ENCODE data around the gene RPS6KA2. TPM values are rescaled to one million over a fixed set of nuclear protein-coding genes. Genes with fewer than 3 reads are reported as not detected.
"Not testable (repeated sequence)": the region's sequence is repeated elsewhere in the genome, so short reads cannot be mapped to it uniquely, and the experiment has no call there.

The RPS6KA2 gene
- total RNA-seq, 1 experiment from 2014 or later, result 4.6 TPM

GRCh38 chr6:166554316-166554715 lies 72.7 kb downstream of the RPS6KA2 start:
- no peak for DNase-seq (ENCODE audit: low spot score)

- DNase-seq (ENCODE audit: low spot score), result no peak
These were observed 73.3 kb downstream of the RPS6KA2 start for GRCh38 chr6:166553563-166554271.

- DNase-seq (ENCODE audit: low spot score), result no peak
These were observed 74.5 kb downstream of the RPS6KA2 start for GRCh38 chr6:166552600-166552999.

- no peak for DNase-seq (ENCODE audit: low spot score)
These were observed 75.1 kb downstream of the RPS6KA2 start for GRCh38 chr6:166551754-166552495.

DNA sequence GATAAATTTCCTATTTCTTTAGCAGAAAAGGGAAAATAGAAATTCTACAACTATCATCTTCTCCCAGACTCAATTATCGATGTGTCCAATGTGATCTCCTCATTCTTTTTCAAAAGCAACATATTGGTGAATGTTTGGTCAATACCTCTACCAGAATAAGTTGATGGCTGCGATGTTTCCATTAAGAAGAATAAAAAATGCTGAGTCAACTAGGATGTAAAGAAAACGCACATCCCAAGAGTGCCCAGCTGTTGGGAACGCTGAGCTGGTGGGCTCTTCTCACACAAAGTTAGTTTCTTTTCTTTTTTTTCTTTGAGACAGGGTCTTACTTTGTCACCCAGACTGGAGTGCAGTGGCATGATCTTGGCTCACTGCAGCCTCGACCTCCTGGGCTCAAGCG lies 80.4 kb downstream of the RPS6KA2 start:
- no peak for DNase-seq (ENCODE audit: low spot score)

DNA sequence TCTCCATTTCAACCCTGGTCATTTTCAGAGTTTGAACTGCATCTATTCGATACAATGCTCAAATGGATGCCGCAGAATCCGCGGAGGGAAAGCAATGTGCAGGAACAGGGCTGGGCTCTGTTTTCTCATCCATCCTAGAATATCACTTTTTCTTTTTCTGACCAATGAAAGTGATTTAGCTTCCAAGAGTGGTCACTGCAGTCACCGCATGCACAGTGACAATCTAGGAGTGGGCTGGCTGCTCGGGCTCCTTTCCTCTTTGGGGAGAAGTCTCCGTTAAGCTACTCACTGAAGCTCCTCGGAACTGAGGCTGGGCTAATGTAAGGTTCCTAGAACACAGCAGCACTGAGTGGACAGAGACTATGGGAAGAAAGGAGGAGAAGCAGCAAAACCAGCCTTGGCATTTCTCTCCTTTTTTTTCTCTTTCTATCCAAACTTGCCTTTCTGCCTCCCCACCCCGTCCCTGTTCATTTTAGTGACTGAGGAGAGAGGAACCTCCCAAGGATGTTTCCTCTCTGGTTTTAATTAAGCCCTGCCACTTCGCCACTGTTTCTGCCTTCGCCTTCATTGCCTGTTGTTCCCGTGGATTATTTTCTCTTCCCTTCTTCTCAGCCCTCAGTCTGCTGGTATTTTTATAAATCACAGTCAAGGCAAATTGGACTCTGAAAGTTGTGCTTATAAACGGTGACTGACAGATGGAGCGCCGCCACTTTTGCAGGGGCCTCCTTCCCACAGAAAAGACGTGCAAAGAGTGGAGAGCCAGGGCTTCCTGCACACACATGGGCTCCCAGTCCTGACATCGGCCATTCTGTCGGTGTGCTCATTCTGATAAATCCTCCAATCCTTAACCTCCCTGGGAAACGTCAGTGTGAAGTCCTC lies 81.7 kb downstream of the RPS6KA2 start:
- DNase-seq (ENCODE audit: low spot score), result no peak

DNA sequence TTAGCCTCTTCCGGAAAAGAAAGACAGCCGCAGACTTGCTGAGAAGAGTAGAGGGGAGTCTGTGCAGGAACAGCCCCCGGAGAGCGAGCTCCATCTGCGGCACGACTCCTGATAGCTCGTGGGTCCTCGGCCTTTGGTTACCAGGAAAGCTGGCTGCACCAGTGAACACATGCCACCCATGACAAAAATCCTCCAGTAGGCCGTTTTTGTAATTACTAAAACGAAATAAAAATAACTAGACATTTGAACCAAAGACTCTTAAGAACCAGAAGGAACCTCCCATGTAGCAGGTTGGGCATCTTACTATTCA lies 82.8 kb downstream of the RPS6KA2 start:
- DNase-seq (ENCODE audit: low spot score), result no peak

DNA sequence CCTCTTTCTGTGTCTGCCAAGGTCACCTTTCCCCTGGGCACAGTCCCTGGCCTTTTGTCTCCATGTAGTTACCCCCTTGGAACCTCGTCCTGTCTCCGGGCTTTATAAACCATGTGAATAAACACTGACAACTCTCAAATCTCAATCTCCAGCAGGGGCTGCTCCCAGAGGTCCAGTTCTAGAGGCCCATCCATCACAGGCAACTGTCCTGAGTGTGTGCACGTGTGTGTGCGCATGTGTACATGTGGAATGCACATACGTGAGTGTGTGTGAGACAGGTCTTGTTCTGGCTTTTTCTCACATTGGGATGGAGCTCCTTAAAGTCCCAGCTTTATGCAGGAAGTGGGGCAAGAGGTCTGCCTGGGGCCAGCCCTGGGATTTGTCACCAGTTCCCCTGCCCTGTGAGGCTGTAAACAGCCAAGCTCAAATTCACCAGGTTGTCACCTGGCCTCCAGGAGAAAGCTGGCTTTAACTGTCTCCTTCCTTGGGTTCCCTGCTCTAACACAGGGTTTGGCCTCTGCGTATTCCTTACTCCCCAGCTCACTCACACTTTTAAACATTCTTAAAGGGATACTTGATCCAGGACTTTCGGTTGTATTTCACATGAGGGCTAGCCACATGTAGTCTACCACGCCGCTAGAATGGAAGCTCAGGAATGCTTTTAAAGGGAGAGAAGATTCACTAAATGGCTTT lies 83.3 kb downstream of the RPS6KA2 start:
- no peak for DNase-seq (ENCODE audit: low spot score)

- DNase-seq (ENCODE audit: low spot score), result no peak
These were observed 84.5 kb downstream of the RPS6KA2 start for GRCh38 chr6:166542580-166542912.

DNA sequence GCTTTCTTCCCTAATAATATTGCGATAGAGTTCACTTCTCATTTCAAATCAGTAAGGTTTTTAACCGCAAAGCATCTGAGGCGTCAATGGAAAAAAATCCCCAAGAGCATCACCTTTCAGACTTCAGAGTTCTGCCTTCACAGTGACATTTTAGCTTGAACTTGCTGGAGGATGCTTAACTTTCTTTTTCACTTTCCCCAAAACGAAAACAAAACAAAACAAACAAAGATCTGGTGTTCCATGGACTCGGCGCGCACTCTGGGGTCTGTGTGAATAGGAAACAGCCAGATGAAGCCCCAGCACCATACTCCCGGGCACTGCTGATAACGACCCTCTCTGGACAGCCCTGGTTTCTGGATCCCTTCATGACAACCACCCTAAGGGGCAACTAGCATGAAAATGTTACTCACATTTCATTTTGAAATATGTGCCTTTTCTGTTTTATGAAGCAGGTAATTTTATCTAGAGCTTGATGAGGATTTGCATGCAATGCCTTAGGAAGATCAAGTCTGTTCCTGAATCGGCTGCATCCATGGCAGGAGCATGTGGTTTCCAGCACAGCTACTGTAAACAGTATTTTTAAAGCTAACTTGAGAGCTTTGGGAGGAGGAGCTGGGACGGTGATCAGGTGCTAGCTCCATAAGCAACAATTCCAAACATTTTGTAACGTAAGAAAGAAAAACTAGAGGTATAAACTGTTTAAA lies 85.0 kb downstream of the RPS6KA2 start:
- no peak for DNase-seq (ENCODE audit: low spot score)

DNA sequence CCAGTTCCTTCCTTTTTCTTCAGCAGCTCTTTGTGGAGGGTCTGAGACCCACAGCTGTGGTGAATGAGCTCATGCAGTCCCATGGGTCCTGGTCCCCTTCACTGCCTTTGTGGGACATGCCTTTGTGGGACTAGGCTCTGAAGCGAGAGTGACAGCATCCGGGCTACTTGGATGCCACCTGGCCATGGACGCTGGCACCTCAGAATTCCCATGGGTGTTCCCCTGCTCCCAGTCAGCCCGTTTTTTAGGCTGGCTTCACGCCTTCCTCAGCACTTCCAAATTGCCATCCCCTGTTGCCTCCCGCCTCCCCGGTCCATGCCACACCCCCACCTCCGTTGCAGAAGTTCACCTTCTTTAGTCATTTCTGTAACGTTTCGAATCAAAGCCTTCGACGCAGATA lies 85.7 kb downstream of the RPS6KA2 start:
- DNase-seq (ENCODE audit: low spot score), result no peak

- peak; percentile 18 for DNase-seq (ENCODE audit: low spot score)
These were observed 86.3 kb downstream of the RPS6KA2 start for GRCh38 chr6:166540631-166541331.

- no peak for DNase-seq (ENCODE audit: low spot score)
These were observed 87.5 kb downstream of the RPS6KA2 start for GRCh38 chr6:166539543-166539942.

GRCh38 chr6:166539011-166539385 lies 88.1 kb downstream of the RPS6KA2 start:
- DNase-seq (ENCODE audit: low spot score), result not testable (repeated sequence)

GRCh38 chr6:166538297-166539010 lies 88.6 kb downstream of the RPS6KA2 start:
- no peak for DNase-seq (ENCODE audit: low spot score)

GRCh38 chr6:166534658-166535406 lies 92.2 kb downstream of the RPS6KA2 start:
- DNase-seq (ENCODE audit: low spot score), result no peak

DNA sequence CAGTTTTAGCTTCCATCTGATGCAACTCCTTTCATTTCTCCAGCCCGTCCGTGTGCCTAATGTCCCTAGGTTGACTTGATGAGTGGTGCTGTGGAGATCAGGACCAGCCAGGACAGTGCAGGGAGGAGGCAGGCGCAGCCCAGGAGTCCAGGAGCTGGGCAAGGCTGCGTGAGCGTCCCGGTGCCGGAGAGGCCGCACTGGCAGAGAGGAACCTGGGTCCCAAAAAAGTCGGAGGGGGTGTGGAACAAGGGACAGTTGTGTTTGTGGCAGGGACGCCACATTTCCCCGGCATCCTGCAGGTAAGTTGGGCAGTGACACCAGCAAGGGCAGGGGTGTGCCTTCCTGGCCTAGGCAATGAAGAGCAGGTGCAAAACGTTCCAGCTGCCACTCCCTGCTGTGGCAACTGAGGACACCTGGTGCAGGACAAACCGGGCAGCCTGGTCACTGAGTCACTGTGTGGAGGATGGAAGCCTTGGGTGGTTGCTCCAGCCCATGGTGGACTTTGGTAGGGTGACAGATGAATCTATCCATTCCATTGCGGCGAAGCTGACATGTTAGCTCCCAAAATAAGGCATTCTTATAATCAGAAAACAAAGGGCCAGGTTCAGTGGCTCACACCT lies 93.7 kb downstream of the RPS6KA2 start:
- no peak for DNase-seq (ENCODE audit: low spot score)

GRCh38 chr6:166532302-166532701 lies 94.7 kb downstream of the RPS6KA2 start:
- no peak for DNase-seq (ENCODE audit: low spot score)

All from H4 (cell line).